Body of pancreas (tissue), 4 donors: ENCODE data around the gene ATP6V1F.

Experiments
- CTCF ChIP-seq, 7 experiments: fragments of 450-650 bp in 4 of 7; fragments of 200-600 bp in 3 of 7; sonication (generic) in 3 of 7; IDR thresholded peaks; one replicate each; pipeline ENCODE4 v1.5.1; 2016 to 2019; ENCODE audit warnings: antibody characterized with exemption in 7 of 7
- POLR2A ChIP-seq, 3 donors: fragments of 450-650 bp; IDR thresholded peaks; one replicate each; pipeline ENCODE4 v1.6.1; 2016; ENCODE audit warnings: antibody characterized with exemption in 3 of 3, mild to moderate bottlenecking in 2 of 3

GRCh38 chr7:128836729-128837348 is 25.8 kb upstream of the ATP6V1F start:
- TF ChIP-seq CTCF (IDR thresholded peaks at IDR 0.05) = no peak
- no peak for TF ChIP-seq POLR2A (IDR thresholded peaks at IDR 0.05)
